Duodenal mucosa (tissue), 2 donors: Measurements from ENCODE around the gene CFAP46.
"Not testable (repeated sequence)": the region's sequence is repeated elsewhere in the genome, so short reads cannot be mapped to it uniquely, and the experiment has no call there.

ENCODE experiments used
- H3K27ac ChIP-seq: one replicate; pipeline ENCODE4 v1.7.0; 2013; ENCODE audit warnings: low read depth, low read length
- H3K27me3 ChIP-seq, 2 donors: one replicate each; pipeline ENCODE4 v1.7.0; 2013; ENCODE audit warnings: low read length in 2 of 2, control low read depth in 1 of 2; ENCODE audit not compliant: insufficient read depth in 2 of 2, control insufficient read depth in 1 of 2
- H3K36me3 ChIP-seq, 2 donors: one replicate each; pipeline ENCODE4 v1.7.0; 2013; ENCODE audit warnings: low read length in 2 of 2, control low read depth in 1 of 2; ENCODE audit not compliant: insufficient read depth in 2 of 2, control insufficient read depth in 1 of 2
- H3K4me1 ChIP-seq, 2 donors: one replicate each; pipeline ENCODE4 v1.7.0; 2013; ENCODE audit warnings: low read length in 2 of 2, control low read depth in 1 of 2; ENCODE audit not compliant: insufficient read depth in 2 of 2, control insufficient read depth in 1 of 2
- H3K4me3 ChIP-seq, 2 donors: one replicate each; pipeline ENCODE4 v1.7.0; 2013; ENCODE audit warnings: low read length in 2 of 2, low read depth in 1 of 2
- H3K9ac ChIP-seq, 2 donors: one replicate each; pipeline ENCODE4 v1.7.0; 2013; ENCODE audit warnings: low read length in 2 of 2, low read depth in 1 of 2
- H3K9me3 ChIP-seq, 2 donors: one replicate each; pipeline ENCODE4 v1.7.0; 2013; ENCODE audit warnings: low read length in 2 of 2, control low read depth in 1 of 2; ENCODE audit not compliant: control insufficient read depth in 1 of 2

Gene CFAP46

GRCh38 chr10:132972149-132972985 lies 30.0 kb upstream of the CFAP46 start:
- H3K4me1 ChIP-seq = no peaks in the 10 kb centered on the region
- H3K4me3 ChIP-seq = no peak overlapping the region
- H3K36me3 ChIP-seq = no peaks in the 10 kb centered on the region
- H3K9ac ChIP-seq = no peak overlapping the region
- no peak overlapping the region for H3K27ac ChIP-seq
- H3K9me3 ChIP-seq = peaks cover 0 to 2% of the 10 kb centered on the region in 2 donors
- peaks cover 9 to 12% of the 10 kb centered on the region in 2 donors for H3K27me3 ChIP-seq

DNA sequence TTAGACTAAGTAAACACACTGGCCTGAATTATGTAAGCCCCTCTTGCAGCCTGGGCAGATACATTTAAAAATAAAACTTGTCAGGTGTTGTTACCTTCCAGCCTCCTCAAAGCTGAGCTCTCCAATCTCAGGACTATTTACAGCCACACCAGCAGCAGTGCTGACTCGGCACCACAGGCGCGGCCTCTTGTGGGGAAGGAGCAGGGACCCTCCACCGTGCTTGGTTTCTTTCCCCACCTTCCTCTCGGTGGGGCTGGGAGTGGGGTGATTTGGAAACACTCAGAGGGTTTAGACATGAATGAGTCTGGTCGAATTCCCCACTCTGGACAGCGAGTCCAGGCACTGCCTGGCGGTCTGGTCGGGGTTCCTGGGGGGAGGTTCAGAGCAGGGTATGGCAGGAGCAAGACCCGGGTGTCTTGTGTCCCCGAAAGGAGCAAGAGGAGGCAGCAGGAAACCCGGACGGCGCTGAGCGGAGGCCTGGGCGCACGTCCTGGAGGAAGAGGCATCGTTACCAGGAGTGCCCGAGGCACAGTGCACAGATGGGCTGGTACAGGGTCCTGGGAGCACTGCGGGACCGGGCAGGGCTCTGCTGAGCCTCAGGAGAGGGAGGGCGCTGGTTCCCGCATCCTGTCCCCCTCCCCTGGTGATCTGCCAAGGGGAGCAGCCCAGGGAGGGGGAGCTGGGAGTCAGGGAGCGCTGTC lies 29.2 kb upstream of the CFAP46 start:
- Histone ChIP-seq H3K4me1 (no peaks in the 10 kb centered on the region), H3K27me3 (peaks cover 9 to 12% of the 10 kb centered on the region in 2 donors), H3K27ac (no peak overlapping the region), H3K4me3 (no peak overlapping the region), H3K9ac (no peak overlapping the region), H3K9me3 (peaks cover 0 to 2% of the 10 kb centered on the region in 2 donors), H3K36me3 (no peaks in the 10 kb centered on the region)

DNA sequence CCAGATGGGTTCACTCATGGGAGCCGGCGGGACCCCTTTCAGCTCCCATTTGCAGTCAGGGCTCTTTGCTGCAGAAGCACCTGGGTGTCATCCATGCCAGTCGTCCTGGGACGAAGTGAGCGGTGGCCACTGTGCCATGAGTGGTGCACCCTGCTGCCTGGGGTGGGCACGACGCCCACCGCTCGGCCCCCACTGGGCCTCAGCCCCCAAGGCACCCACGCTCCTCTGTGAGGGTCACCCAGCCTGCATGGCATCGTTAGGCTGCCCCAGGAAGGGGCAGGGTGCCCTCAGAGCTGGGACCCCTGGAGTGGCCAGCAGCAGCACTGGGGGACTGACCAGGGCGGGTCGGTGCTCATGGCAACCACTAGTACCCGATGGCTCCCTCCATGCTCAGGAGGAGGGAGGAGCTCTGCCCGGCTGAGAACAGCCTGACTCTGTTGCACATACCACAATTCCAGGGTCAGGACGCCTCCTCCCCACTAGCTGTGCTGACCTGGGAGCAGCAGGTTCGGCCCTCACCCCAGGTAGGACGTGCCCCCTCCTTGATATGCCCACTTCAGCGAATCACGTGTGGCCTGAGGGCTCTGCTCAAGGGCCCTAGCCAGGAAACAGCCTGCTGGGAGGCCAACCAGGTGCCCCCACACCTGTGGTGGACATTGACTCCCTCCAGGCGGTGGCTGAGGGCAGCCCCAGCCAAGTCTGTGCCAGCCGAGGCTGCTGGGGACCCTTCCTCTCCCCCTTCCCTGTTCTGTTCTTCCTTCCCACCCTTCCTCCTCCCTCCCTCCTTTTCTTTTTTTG lies 28.5 kb upstream of the CFAP46 start:
- H3K9ac ChIP-seq = no peak overlapping the region
- H3K27me3 ChIP-seq = peaks cover 9 to 12% of the 10 kb centered on the region in 2 donors
- no peak overlapping the region for H3K4me3 ChIP-seq
- H3K27ac ChIP-seq = no peak overlapping the region
- no peaks in the 10 kb centered on the region for H3K36me3 ChIP-seq
- no peaks in the 10 kb centered on the region for H3K4me1 ChIP-seq
- H3K9me3 ChIP-seq = peaks cover 0 to 2% of the 10 kb centered on the region in 2 donors

DNA sequence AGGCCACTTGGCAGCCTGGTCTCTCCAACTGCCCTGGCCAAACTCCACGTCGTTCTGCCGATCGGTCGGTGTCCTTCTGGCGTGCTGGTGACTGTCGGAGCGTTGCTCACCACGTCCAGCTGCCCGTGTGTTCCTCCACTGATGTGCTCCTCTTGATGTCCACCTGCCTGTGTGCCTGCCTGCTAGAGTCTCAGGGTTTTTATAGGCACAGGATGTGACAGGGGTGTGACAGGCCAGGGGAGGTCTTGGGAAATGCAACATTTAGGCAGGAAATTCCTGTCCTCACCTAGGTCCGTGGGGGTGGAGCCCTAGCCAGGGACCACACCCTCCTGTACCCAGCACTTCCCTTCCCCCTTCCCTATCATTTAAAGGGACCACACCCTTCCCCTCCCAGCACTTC lies 25.2 kb upstream of the CFAP46 start:
- peaks cover 10 to 14% of the 10 kb centered on the region in 2 donors for H3K27me3 ChIP-seq

DNA sequence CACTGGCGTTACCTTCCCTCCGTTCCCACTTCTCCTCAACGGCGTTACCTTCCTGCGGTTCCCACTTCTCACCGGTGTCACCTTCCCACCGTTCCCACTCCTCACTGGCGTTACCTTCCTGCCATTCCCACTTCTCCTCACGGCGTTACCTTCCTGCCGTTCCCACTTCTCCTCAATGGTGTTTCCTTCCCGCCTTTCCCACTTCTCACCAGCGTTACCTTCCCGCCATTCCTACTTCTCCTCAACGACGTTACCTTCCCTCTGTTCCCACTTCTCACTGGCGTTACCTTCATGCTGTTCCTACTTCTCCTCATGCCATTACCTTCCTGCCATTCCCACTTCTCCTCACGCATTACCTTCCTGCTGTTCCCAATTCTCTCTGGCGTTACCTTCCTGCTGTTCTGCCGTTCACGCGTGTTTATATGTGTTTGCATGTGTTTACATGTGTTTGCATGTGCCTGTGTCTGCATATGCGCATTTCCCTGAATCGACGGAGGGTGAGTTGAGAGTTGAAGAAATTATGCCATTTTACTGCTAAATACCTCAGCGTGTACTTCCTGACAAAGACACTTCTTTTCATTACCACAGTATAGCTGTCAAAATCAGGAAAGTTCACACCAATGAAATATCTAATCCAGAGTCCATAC lies 23.2 kb upstream of the CFAP46 start:
- Histone ChIP-seq H3K9ac (no peak overlapping the region), H3K27me3 (peaks cover 6% of the 10 kb centered on the region in 2 donors), H3K9me3 (peaks cover 0 to 2% of the 10 kb centered on the region in 2 donors), H3K27ac (no peak overlapping the region), H3K4me1 (peaks cover 5 to 6% of the 10 kb centered on the region in 2 donors), H3K4me3 (no peak overlapping the region), H3K36me3 (no peaks in the 10 kb centered on the region)

More for the DNA sequence above, 25.2 kb upstream of the CFAP46 start:
- Histone ChIP-seq H3K4me3 (no peak overlapping the region), H3K9ac (no peak overlapping the region), H3K9me3 (peaks cover 0 to 2% of the 10 kb centered on the region in 2 donors), H3K4me1 (no peaks in the 10 kb centered on the region), H3K36me3 (no peaks in the 10 kb centered on the region), H3K27ac (no peak overlapping the region)

DNA sequence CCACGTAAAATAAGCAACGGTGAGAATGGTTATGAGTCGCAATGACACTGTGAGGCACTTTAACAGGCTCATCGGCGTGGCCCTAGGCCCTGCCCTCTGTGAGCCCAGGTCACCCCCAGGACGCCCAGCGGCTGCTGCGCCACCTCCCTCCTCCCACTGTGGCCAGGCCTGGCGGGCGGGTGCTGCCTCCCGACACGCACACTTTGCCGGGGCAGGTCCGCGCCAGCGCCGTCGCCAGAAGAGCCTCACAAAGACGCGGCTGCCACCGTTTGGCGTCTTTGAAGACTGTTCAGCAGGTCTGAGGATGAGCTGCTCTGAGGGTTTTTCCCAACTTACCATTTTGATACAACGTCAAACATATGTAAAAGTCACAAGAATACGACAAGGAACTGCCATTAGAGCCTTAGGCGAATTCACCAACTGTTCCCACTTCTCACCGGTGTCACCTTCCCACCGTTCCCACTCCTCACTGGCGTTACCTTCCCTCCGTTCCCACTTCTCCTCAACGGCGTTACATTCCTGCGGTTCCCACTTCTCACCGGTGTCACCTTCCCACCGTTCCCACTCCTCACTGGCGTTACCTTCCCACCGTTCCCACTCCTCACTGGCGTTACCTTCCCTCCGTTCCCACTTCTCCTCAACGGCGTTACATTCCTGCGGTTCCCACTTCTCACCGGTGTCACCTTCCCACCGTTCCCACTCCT lies 22.5 kb upstream of the CFAP46 start:
- H3K4me3 ChIP-seq = peak overlapping the region in 1 of 2 donors; percentile 24
- not testable (repeated sequence) for H3K9ac ChIP-seq, H3K4me1 ChIP-seq, H3K36me3 ChIP-seq, H3K9me3 ChIP-seq, H3K27me3 ChIP-seq, H3K27ac ChIP-seq

GRCh38 chr10:132964231-132964630 lies 21.9 kb upstream of the CFAP46 start:
- Histone ChIP-seq H3K36me3 (no peaks in the 10 kb centered on the region), H3K27ac (no peak overlapping the region), H3K9me3 (peaks cover 0 to 2% of the 10 kb centered on the region in 2 donors), H3K27me3 (peaks cover 5 to 6% of the 10 kb centered on the region in 2 donors), H3K4me1 (peaks cover 5 to 6% of the 10 kb centered on the region in 2 donors), H3K9ac (no peak overlapping the region), H3K4me3 (peak overlapping the region in 1 of 2 donors; percentile 24)

GRCh38 chr10:132963430-132963960 lies 21.1 kb upstream of the CFAP46 start:
- H3K36me3 ChIP-seq = no peaks in the 10 kb centered on the region
- H3K9me3 ChIP-seq = no peaks in the 10 kb centered on the region
- H3K4me3 ChIP-seq = no peak overlapping the region
- no peak overlapping the region for H3K27ac ChIP-seq
- H3K27me3 ChIP-seq = peaks cover 0 to 5% of the 10 kb centered on the region in 2 donors
- no peak overlapping the region for H3K9ac ChIP-seq
- H3K4me1 ChIP-seq = peaks cover 5 to 6% of the 10 kb centered on the region in 2 donors
